ENCODE results near the gene FCN1.

Gene FCN1

DNA sequence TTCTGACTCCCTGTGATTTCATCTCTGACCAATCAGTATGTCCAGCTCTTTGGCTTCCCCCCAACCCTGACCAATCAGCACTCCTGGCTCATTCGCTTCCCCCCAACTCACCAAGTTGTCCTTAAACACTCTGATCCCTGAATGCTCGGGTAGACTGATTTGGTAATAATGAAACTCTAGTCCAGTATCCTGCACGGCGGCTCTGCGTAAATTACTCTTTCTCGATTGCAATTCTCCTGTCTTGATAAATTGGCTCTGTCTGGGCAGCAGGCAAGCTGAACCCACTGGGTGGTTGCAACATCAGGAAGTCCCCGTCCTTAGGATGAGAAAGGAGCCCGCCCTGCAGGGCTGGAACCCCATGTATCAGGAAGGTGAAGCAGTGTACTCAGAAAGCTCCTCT is 26.7 kb downstream of the FCN1 start:
- no peak for DNase-seq (ENCODE audit: low spot score)

GRCh38 chr9:134890155-134890495 is 27.6 kb downstream of the FCN1 start:
- DNase-seq (ENCODE audit: low spot score): no peak

GRCh38 chr9:134889386-134890154 is 28.1 kb downstream of the FCN1 start:
- no peak for DNase-seq (ENCODE audit: low spot score)

GRCh38 chr9:134888603-134889190 is 29.0 kb downstream of the FCN1 start:
- no peak for DNase-seq (ENCODE audit: low spot score)

DNA sequence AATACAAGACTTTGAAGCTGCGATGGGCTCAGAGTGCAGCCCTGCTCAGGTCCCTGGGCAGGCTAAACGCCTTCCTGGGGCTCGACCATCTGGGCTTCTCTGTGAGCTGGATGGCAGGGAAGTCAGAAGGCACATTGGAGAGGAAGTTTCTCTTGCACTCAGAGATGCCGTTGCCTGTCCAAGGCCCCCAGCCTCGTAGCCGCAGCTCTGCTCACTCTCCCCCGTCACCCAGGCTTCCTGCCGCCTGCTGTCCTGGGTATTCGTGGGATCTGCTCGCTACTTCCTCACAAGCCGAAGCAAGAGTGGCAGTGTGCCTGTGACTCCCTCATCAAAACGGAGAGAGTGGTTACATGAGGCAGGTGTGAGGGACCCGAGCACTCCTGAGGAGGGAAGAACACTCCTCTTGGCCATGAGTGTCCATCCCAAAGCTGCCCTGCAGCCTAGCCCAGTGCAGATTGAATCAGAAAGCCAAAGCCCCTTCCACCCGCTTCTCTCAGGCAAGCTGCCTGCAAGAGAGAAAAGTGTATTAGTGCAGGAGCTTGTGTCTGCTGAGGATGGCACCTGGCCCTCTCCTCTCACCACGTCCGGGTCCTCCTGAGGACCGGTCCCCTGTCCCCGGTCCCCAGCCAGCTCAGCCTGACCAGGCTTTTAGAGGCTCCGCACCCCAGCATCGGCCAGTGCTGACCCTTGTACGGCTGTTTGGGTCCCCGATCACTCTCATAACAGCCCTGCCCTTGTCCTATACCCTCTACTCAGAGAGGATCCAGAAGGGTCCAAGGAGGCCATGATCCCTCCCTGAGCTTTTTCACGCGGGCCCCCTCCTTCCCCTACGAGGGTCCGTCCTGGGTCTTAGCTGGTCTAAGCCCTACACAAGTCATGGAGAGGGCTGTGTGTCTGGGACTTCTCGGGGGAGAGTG is 29.8 kb downstream of the FCN1 start:
- DNase-seq (ENCODE audit: low spot score): no peak

- DNase-seq (ENCODE audit: low spot score): no peak
Observed at GRCh38 chr9:134887219-134887618, 30.5 kb downstream of the FCN1 start.

DNA sequence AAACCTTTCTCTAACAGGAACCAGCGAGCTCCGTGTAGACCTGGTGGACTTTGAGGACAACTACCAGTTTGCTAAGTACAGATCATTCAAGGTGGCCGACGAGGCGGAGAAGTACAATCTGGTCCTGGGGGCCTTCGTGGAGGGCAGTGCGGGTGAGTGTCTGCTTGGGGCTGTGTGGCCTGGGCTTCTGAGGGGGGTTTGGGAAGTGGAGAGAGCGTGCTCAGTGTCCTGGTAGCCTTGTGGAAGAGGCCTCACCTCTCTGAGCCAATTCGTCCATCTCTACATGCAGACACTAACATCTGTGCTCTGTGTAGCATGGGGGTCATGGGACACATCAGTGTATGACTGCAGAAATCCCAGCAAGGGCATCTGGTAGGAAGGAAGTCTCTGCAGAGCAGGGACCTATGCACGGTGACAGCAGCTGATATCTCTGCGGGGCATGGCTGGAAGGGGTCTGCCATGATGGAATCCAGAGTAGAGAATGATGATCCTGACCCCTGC is 31.2 kb downstream of the FCN1 start:
- no peak for DNase-seq (ENCODE audit: low spot score)

- no peak for DNase-seq (ENCODE audit: low spot score)
Observed at GRCh38 chr9:134885679-134886412, 31.9 kb downstream of the FCN1 start.

GRCh38 chr9:134885001-134885678 is 32.6 kb downstream of the FCN1 start:
- DNase-seq (ENCODE audit: low spot score): no peak

DNA sequence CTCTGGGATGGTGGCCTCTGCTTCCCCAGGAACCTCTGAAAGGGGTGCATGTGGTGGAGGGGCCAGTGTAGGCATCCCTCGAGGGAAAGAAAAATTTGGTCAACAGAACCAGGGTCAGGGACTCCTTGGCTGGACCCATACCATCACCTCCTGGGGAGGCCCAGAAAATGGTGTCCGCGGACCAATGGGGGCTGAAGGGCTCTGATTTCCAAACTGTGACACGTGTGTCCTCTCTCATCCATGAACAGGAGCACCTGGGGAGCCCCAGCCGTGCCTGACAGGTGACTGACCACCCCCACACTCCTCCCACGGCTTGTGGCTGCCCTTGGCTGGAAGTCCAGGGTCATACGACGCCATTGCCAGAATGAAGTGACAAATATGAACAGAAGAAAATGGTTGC is 33.2 kb downstream of the FCN1 start:
- no peak for DNase-seq (ENCODE audit: low spot score)

DNA sequence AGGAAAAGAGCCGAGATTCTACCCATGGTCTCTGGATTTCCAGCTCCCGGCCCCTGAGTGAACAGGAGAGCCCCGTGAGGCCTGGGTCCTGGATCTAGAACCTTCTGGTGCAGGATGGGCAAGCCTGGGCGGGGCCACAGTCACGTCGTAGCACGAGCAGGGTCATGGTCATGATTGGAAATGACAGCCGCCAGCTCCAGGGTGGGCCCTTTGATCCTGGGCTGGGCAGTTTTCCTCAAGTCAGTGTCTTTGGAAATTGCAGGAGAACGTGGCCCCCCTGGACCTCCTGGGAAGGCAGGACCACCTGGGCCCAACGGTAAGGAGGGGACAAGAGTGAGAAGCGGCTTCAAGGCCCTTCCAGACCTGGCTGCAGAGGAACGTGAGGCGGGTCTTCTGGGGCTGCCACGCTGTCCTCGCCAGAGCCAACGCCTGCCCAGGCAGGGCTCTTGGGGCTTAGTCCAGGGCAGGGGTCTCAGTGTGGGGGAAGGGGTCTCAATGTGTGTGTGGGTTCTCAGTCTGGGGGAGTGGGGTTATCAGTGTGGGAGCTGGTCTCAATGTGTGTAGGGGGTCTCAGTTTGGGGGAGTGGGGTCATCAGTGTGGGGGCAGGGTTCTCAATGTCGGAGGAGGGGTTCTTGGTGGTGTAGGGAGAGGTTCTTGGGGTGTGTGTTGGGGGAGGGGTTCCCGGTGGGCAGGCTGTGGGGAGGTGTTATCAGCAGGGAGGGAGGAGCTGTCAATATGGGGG is 34.5 kb downstream of the FCN1 start:
- no peak for DNase-seq (ENCODE audit: low spot score)

DNA sequence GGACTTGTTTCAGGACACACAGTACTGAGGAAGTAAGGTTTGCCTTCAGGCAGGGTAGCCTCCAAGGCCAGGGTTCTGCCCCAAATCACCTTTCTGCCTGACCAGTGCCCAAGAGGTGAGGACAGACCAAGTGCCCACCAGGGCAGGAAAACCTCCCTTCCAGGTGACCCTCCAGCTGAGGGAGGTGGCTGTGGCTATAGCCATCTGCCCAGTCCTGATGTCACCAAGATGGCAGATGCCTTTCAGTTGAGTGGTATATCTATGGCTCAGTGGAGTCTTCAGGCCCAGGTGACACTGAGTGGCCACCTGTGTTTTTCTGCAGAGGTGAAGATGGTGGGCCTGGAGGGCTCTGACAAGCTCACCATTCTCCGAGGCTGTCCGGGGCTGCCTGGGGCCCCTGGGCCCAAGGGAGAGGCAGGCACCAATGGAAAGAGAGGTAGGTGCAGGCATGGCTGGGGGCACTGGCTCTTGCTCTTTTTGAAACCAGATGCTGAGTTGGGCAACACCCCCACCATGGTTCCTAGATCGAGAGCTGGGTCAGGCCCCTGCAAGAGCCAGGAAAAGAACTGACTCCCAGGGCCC is 35.4 kb downstream of the FCN1 start:
- no peak for DNase-seq (ENCODE audit: low spot score)

DNA sequence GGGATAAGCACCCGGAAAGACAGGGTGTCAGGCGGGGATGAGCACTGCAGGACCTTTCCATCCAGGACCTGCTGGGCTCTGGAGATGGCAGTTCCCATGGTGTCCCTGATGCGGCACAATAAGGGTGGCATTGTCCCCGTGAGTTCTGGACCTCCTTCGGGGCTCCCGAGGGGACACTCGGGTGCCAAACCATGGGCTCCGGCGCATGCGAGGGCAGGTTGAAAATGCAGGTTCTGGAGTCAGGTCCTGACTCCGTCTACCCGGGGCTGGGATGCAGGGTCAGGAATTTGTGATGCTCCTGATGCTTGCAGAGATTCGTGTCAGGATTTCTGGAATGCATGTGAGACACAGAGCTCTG is 36.4 kb downstream of the FCN1 start:
- no peak for DNase-seq (ENCODE audit: low spot score)

DNA sequence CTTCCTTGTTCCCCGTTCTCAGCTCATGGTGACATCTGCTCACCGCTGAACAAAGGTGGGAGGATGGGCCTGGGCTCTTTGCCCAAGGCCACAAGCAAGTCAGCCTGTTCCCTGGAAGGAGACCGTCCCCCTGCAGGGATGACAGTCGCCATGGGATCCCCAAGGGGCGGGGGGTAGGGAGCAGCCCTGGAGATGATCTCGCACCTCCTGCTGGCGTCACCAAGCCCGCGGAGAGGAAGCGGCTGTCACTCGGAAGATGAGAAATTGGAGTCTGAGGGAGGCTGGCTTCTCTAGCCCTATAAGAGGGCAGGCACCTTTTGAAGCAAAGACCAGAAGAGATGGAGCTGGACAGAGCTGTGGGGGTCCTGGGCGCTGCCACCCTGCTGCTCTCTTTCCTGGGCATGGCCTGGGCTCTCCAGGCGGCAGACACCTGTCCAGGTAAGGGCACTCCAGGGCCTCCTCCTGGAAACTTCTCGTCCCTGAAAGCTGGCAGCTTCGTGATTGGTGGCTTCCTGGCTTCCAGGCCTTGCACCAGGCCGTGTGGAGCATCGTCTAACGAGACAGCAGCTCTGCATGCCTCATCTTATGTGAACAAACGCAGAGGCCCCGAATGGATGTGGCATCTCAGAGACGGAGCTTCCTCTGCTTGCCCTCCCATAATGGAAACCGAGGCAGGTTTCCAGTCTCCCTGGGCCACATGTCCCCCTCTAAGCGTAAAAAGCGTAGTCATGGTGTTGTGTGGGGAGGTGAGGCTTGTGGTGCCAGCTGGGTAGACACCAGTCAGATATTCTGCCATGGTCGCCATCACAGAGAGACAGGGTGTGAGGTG is 37.0 kb downstream of the FCN1 start, which contains the start of gene FCN2:
Gene FCN2, plus strand, starts transcription at position 327 of the 829 bp plus-strand sequence. Its CDS starts 12 bp downstream, at position 339.
- no peak for DNase-seq (ENCODE audit: low spot score)

DNA sequence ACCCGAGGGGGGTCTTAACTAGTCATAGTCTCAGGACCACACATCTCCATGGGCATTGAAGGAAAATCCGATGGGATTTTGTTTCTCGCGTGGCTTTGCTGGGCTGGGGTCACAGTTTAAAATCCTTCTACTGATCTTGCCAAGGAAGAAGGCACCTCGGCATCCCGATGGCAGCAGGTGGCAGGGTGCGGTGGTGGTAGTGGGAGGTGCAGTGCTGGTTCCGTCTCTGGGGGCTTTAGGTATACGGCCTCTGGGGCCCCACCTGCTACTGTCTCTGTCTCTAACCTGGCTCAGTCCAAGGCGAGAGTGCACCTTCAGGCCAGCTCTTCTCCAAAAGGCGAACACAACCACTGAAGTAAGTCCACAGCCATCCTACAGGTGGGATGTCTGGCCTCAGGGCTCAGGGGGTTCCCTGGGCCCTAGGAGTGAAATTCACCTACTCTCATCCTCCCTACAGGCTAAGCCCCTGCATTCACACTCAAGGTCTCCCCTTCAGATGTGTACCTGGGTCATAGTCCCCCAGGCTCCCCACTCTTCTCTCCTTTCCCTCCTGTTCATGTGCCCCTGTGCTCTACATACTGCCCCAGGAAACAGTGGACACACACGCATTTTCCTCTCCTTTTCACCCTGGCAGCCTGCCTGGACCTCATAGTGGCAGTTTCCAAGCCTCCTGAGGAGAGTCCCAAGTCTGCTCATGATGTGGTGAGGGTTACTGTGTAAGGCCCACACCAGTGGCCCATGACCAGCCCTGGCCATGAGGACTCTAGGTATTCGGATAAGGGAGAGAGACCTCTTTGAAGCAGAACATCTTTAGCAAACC is 37.8 kb downstream of the FCN1 start:
- DNase-seq (ENCODE audit: low spot score): no peak

- no peak for DNase-seq (ENCODE audit: low spot score)
Observed at GRCh38 chr9:134877541-134877940, 40.2 kb downstream of the FCN1 start.

DNA sequence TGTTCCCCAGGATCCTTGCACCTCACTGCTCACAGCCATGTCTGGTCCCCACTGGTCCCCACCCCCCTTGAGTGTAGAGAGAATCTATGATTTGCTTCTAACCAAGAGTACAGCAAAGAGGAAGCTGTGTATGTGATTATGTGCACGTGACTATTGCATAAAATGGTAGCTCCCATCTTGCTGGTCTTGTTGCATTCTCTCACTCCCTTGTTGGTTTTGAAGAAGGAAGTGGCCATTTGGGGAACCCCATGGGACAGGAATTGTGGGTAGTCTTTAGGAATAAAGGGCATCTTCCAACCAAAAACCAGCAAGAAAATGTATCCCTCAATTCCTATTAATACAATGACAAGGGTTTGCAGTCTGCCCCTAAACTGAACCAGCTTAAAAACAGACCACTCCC is 42.3 kb downstream of the FCN1 start:
- no peak for DNase-seq (ENCODE audit: low spot score)

- DNase-seq (ENCODE audit: low spot score): no peak
Observed at GRCh38 chr9:134872482-134873231, 45.1 kb downstream of the FCN1 start.

Data from putamen (tissue), 1 donor.